ENCODE measurements around the gene PIAS4. TPM values are rescaled to one million over a fixed set of nuclear protein-coding genes. Genes with fewer than 3 reads are reported as not detected.

Gene PIAS4
- total and polyA plus RNA-seq, 9 of the 15 experiments (the other 6 are each of a cell fraction or from before 2014, with no cell fraction given): 0.27 to 34.9 (median 14.4) TPM

- WGBS (ENCODE audit: insufficient coverage, low coverage, missing lambda C conversion rate): 98% methylated on average over 24 of the region's 25 CpGs
- peak overlapping the region in 1 of 2 experiments; percentile 72; a peak in 2 of 4 replicates for H3K9ac ChIP-seq (ENCODE audit: insufficient read depth in 1 of 2, low read depth in 2 of 2, low read length in 2 of 2)
- ChIA-PET POLR2A (interaction anchor here (0.6 to 9.7 kb wide), 6 partner anchors 8 to 422 kb away, joined by 3 to 215 read pairs (median 4); partner anchors contain the start of gene DAPK3), CTCF (ENCODE audit: low intra/inter-chr PET ratio) (no interaction called here)
- H3K4me3 ChIP-seq: no peak overlapping the region
- no peak overlapping the region for H3K27ac ChIP-seq (ENCODE audit: extremely low read depth, low read depth, low read length)
- no TSS peak for BruUV-seq (replicated peaks)
- FAIRE-seq (no peak), ATAC-seq (no peak), DNase-seq (ENCODE audit: extremely low read depth in 1 of 4, low spot score in 3 of 4) (peak in 2 of 4 experiments; percentile 10)
- intact Hi-C loops (cut with micrococcal nuclease): no loop called here
- H3K4me1 ChIP-seq (replicated peaks in 1 of 2; ENCODE audit: control insufficient read depth in 2 of 2, insufficient read depth in 2 of 2, low read length in 2 of 2): peaks cover 13 to 73% of the 10 kb centered on the region in 2 experiments; a peak in 4 of 5 replicates
- in situ Hi-C loops (cut with MboI): loop anchor here (5.0 kb wide), 1 partner anchor 222 kb away; no protein-coding TSS in a partner anchor
- peaks cover 99% of the 10 kb centered on the region for H3K36me3 ChIP-seq (ENCODE audit: control insufficient read depth, insufficient read depth, low read length)
- H3K9me1 ChIP-seq (ENCODE audit: control insufficient read depth, insufficient read depth, low read length): peaks cover 35% of the 10 kb centered on the region
- peaks cover 76% of the 10 kb centered on the region for H3K79me2 ChIP-seq (ENCODE audit: control insufficient read depth, insufficient read depth, low read length)
- H4K20me1 ChIP-seq (replicated peaks; ENCODE audit: control insufficient read depth, insufficient read depth, low read length): peaks cover 88% of the 10 kb centered on the region
- no peaks in the 10 kb centered on the region for H3K27me3 ChIP-seq (ENCODE audit: control insufficient read depth in 2 of 2, insufficient read depth in 2 of 2, low read length in 2 of 2)
- no peak overlapping the region for H3K4me2 ChIP-seq (ENCODE audit: insufficient read depth, low read length)
- H2AFZ ChIP-seq (ENCODE audit: low read depth, low read length): no peak overlapping the region
- H3K9me3 ChIP-seq (replicated peaks; ENCODE audit: control insufficient read depth, insufficient read depth, low read depth, low read length): no peaks in the 10 kb centered on the region
- no peak for TF ChIP-seq ZBTB9 (CRISPR knock-in tag; IDR thresholded peaks at IDR 0.05)
- no peak; the same call in 1 of the 2 replicates for TF ChIP-seq POLR2AphosphoS2 (IDR thresholded peaks at IDR 0.05; ENCODE audit: low read length)
- TF ChIP-seq NR2C1 (IDR thresholded peaks at IDR 0.05): no peak
- TF ChIP-seq NR2C1 (tag; IDR thresholded peaks at IDR 0.05): no peak
- peak; percentile 85; the same call in 1 of the 2 replicates for TF ChIP-seq THRAP3 (IDR thresholded peaks at IDR 0.05; ENCODE audit: borderline replicate concordance)
- TF ChIP-seq, protein P1, sequence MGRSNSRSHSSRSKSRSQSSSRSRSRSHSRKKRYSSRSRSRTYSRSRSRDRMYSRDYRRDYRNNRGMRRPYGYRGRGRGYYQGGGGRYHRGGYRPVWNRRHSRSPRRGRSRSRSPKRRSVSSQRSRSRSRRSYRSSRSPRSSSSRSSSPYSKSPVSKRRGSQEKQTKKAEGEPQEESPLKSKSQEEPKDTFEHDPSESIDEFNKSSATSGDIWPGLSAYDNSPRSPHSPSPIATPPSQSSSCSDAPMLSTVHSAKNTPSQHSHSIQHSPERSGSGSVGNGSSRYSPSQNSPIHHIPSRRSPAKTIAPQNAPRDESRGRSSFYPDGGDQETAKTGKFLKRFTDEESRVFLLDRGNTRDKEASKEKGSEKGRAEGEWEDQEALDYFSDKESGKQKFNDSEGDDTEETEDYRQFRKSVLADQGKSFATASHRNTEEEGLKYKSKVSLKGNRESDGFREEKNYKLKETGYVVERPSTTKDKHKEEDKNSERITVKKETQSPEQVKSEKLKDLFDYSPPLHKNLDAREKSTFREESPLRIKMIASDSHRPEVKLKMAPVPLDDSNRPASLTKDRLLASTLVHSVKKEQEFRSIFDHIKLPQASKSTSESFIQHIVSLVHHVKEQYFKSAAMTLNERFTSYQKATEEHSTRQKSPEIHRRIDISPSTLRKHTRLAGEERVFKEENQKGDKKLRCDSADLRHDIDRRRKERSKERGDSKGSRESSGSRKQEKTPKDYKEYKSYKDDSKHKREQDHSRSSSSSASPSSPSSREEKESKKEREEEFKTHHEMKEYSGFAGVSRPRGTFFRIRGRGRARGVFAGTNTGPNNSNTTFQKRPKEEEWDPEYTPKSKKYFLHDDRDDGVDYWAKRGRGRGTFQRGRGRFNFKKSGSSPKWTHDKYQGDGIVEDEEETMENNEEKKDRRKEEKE (IDR thresholded peaks at IDR 0.05; ENCODE audit: borderline replicate concordance in 1 of 2, control insufficient read depth in 1 of 2, low read depth in 2 of 2, low read length in 1 of 2): 0 out of 4 replicates have a peak, but pooled peaks of 1 of the 2 experiments have one; percentile 27
- peak; percentile 61 for TF ChIP-seq POLR2A (conservative IDR thresholded peaks at IDR 0.05)
- TF ChIP-seq MED1 (CRISPR knock-in tag; IDR thresholded peaks at IDR 0.05; ENCODE audit: borderline replicate concordance): 0 out of 2 replicates have a peak, but pooled peaks have one; percentile 84
- peak; percentile 33; the same call in 1 of the 2 replicates for TF ChIP-seq ZBED1 (IDR thresholded peaks at IDR 0.05)
- TF ChIP-seq SRSF7 (optimal IDR thresholded peaks at IDR 0.05; ENCODE audit: low read depth, low read length): no peak
- 0 out of 2 replicates have a peak, but pooled peaks have one; percentile 42 for TF ChIP-seq FOXP4 (CRISPR knock-in tag; IDR thresholded peaks at IDR 0.05; ENCODE audit: borderline replicate concordance)
- peak; percentile 75 for TF ChIP-seq PRPF4 (IDR thresholded peaks at IDR 0.05; ENCODE audit: insufficient read depth, low read depth, low read length, poor library complexity, severe bottlenecking)
- peak; percentile 86 for TF ChIP-seq RBFOX2 (IDR thresholded peaks at IDR 0.05; ENCODE audit: low read depth, low read length)
- peak; percentile 60; the same call in 1 of the 2 replicates for TF ChIP-seq SUPT5H (IDR thresholded peaks at IDR 0.05)
- TF ChIP-seq FOXK1 (CRISPR knock-in tag; IDR thresholded peaks at IDR 0.05; ENCODE audit: borderline replicate concordance): peak; percentile 71; the same call in 1 of the 2 replicates
- no peak for TF ChIP-seq POLR2H (tag; IDR thresholded peaks at IDR 0.05; ENCODE audit: low read depth)
These were observed 27.7 kb upstream of the PIAS4 start for GRCh38 chr19:3979674-3980352.
